HG03469 (cell line): ENCODE results near the gene HS3ST3A1.

Experiments
- ATAC-seq: cut with Tn5 transposase; IDR thresholded peaks from one replicate; pipeline ENCODE4 v1.9.1; 2021; ENCODE audit warnings: mild to moderate bottlenecking, moderate library complexity, moderate number of reproducible peaks; ENCODE audit not compliant: unreplicated experiment

HS3ST3A1 gene

DNA sequence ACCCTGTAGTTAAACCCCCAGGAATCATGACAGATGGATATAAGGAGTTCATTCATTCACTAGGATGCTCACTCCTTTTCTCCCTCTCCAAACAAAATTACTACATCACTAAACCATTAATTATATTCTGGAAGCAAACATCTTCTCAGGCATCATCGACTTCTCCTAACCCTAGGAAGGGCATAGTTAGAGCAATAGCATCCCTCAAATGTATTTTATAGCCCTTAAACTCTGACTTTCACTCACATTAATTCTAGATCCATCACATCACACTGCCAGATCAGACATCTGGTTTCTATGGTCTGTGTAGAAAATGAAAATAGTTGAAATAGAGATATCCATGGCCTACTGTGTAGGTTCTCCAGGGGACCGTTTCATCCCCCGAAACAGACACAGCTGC lies 143.9 kb downstream of the HS3ST3A1 start:
- ATAC-seq: no peak
